NK-92 (cell line): ENCODE results near the gene MBD6.
"Not testable (repeated sequence)": the region's sequence is repeated elsewhere in the genome, so short reads cannot be mapped to it uniquely, and the experiment has no call there.

Experiments used
- DNase-seq: peaks from one replicate; lab custom pipeline; 2025; ENCODE audit not compliant: unreplicated experiment; lab: John Stamatoyannopoulos, UW

Gene MBD6

DNA sequence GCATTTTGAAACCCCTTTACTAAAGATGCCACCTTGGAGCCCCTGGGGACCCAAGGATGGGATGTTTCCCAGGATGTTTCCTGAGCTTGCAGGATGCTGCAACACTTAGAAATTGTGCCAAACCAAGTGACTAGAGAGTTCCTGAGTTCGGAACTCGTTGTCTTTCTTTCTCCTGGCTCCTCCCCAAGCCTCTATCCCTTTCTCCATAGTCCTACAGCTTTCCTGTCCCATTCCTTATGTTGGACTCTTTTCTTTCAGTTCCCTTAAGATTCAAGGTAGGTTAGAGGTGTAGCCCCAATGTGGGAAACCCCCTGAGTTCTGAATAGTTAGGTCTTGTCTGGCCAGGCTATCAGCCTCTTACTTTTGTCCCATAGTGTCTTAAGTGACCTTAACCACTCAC is 25.9 kb downstream of the MBD6 start:
- no peak for DNase-seq

DNA sequence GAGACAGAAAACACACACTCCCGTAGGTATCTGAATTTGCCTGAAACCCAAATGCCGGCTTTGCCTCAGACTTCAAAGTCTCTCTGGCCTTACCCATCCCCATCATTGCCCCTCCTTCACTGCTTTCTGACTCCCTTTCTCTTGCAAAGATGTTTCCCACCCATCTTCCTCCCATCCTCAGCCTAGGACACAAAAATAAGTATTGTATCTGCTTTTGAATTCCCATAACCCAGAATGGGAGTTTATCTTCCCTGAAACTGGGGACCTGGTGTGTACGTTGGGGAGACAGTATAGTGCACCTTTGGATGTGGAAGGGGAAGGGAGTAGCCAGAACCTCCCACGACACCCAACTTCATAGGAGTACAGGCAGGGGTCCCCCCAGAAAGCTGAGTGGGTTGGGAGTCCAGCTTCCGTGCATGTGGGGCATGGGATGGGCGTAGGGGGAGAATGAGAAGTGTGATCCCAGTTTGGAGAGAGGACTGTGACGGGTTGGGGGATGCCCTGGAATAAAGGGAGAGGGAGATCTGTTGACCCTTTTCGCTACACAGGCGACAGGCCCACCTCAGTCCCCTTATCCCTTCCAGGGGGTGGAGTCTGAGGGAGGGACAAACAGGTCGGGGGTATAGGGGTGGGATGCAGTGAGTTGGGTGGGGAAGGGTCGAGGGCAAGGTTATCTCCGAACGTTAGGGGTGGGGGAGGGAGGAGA is 26.7 kb downstream of the MBD6 start:
- no peak for DNase-seq

GRCh38 chr12:57549909-57550640 is 27.5 kb downstream of the MBD6 start, which contains the start of gene KIF5A:
KIF5A (plus strand) TSS chr12:57550044; CDS start chr12:57550272, 228 bp downstream.
- DNase-seq: no peak

DNA sequence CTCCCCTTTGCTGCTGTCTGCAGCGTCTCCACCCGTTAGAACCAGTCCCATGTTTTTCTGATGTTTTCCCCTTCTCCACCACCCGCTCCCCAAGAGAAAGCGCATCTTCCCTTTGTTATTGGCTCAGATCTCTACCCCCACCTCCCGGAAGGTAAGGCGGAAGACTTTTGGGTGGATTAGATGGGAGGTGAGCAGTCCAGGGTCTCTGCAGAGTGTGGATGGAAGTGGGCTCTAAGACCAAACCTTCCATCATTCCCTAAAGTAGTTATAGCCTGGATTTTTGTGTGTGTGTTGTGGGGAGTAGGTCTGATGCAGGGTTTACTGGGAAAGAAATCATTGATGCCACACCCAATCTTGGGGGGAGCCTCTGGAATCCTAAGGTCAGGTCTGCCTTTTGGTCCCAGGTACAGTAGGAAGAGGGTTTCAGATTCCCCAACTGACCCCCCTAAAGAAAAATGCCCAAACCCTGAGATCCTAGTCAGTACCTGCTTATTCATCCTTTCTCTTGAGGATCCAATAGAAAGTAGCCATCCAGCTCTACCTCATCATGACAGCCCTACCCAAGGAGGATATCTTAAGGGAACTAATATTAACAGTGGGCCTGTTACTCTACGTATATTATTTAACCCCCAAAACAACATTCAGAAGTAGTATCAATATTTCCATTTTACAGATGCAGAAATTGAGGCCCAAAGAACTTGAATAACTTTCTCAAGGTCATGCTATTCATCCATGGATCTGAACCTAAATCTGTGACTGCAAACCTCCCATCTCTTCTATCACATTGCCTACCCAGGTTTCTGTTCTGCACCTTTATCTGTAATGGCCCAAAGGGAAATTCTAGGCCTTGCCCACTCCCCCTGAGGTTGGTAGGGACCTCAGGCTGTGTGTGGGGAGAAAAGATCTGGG is 28.3 kb downstream of the MBD6 start:
- DNase-seq: no peak

GRCh38 chr12:57551637-57552305 is 29.1 kb downstream of the MBD6 start:
- DNase-seq: no peak

- DNase-seq: no peak
These were observed 29.7 kb downstream of the MBD6 start for GRCh38 chr12:57552306-57552651.

- no peak for DNase-seq
These were observed 30.2 kb downstream of the MBD6 start for GRCh38 chr12:57552835-57553313.

GRCh38 chr12:57553343-57554202 is 30.9 kb downstream of the MBD6 start:
- no peak for DNase-seq

DNA sequence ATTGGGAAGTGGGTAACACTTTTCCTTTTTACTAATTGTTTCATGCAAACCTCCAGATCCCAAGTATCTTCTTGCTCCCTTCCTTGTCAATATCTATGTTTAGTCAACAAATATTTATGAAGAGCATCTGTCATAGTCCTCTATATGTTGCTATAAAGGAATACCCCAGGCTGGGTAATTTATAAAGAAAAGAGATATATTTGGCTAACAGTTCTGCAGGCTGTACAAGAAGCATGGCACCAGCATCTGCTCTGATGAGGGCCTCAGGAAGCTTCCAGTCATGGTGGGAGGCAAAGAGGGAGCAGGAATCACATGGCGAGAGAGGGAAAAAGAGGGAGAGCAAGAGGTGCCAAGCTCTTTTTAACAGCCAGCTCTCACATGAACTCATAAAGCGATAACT is 31.8 kb downstream of the MBD6 start:
- no peak for DNase-seq

DNA sequence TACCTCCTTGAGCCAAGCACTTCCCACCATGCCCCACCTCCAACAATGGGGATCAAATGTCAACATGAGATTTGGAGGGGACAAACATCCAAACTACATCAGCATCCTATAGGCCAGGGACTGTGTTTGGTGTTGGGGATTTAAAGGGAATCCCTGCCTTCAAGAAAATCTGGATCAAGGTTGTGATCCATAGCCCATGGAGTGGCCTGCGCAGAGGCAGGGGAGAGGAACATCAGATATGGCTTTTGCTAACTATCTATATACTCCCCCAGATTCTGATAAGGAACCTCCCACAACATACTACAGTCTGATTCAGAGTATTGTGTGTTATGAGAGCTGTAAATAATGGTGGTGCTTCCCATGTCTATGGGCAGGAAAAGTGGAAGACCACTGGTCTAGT is 32.3 kb downstream of the MBD6 start:
- no peak for DNase-seq

DNA sequence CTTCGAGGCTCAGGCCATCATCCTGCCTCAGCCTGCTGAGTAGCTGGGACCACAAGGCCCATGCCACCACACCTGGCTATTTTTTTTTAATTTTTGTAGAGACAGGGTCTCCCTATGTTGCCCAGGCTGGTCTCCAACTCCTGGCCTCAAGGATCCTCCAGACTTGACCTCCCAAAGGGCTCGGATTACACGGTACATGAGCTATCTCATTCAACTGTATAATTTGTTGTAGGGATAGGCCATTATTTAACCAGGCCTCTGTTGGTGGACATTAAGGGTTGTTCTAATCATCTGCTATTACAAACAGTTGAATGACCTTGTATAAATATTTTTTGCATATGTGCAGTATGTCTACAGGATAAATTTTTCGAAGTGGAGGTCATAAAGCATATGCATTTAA is 36.2 kb downstream of the MBD6 start:
- DNase-seq: no peak

GRCh38 chr12:57560516-57560915 is 37.9 kb downstream of the MBD6 start:
- no peak for DNase-seq

GRCh38 chr12:57561117-57561516 is 38.5 kb downstream of the MBD6 start:
- DNase-seq: not testable (repeated sequence)

- DNase-seq: no peak
These were observed 40.7 kb downstream of the MBD6 start for GRCh38 chr12:57563358-57563757.

DNA sequence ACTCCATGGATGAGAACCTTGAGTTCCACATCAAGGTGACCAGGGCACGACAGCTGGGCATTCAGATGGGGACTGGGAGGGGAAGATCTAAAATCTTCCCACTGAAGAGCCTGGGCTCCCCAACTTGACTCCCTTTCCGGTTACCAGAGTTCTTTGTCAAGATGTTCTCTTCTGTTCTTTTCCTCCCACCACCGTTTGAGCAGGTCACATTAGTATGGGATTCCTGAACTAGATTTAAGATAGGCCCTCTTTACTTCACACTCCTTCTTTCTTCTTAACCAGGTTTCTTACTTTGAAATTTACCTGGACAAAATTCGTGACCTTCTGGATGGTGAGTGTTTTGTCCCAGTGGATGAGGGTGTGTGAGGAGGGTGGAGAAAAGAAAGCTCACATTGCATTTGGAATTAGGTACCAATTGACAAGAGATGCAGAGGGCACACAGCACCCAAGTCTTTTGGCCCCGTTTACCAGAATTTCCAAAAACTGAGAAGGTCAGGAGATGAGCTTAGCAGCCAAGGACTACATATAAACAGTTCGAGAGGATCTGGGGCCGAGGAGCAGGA is 41.6 kb downstream of the MBD6 start:
- no peak for DNase-seq

GRCh38 chr12:57568838-57569237 is 46.2 kb downstream of the MBD6 start:
- no peak for DNase-seq

DNA sequence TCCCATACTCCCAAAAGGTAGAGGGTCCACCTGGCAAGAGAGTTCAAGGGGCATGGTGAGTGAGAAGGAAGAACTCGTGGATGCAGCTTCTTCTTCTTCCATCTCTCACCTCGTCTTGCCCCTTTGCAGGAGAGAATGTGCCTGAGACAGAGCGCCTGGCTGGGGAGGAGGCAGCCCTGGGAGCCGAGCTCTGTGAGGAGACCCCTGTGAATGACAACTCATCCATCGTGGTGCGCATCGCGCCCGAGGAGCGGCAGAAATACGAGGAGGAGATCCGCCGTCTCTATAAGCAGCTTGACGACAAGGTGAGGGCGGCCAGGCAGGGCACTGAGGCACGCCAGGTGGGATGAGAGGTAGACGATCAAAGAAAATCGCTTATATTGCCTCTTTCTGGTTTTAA is 47.2 kb downstream of the MBD6 start:
- no peak for DNase-seq

GRCh38 chr12:57570438-57570837 is 47.8 kb downstream of the MBD6 start:
- DNase-seq: not testable (repeated sequence)

DNA sequence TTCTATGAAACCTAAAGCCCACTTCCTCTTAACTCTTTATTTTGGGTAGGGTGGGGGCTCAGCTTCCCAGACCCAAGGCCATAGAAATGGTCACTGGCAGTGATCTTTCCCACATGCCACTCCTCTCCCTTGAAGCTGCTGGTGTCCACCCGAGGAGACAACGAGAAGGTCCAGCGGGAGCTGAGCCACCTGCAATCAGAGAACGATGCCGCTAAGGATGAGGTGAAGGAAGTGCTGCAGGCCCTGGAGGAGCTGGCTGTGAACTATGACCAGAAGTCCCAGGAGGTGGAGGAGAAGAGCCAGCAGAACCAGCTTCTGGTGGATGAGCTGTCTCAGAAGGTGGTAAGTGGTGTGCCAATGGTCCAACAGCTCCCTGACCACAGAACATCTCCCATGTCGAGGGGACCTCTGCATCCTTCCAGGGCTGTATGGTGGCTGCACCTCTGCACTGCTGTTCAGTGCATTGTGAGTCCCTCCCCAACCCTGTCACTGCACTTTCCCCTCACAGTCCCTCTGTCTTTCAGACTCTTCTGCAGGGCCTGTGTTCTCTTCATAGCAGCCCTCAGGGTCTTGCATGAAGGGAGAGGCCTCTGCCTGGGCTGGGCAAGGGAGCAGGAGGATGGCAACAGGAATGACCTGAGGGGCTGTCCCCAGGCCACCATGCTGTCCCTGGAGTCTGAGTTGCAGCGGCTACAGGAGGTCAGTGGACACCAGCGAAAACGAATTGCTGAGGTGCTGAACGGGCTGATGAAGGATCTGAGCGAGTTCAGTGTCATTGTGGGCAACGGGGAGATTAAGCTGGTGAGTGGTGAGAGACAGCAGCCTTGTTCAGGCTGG is 49.5 kb downstream of the MBD6 start:
- DNase-seq: no peak
